ENCODE data around the gene CRLF2.
"Not testable (repeated sequence)": the region's sequence is repeated elsewhere in the genome, so short reads cannot be mapped to it uniquely, and the experiment has no call there.

- TF ChIP-seq, protein P1, sequence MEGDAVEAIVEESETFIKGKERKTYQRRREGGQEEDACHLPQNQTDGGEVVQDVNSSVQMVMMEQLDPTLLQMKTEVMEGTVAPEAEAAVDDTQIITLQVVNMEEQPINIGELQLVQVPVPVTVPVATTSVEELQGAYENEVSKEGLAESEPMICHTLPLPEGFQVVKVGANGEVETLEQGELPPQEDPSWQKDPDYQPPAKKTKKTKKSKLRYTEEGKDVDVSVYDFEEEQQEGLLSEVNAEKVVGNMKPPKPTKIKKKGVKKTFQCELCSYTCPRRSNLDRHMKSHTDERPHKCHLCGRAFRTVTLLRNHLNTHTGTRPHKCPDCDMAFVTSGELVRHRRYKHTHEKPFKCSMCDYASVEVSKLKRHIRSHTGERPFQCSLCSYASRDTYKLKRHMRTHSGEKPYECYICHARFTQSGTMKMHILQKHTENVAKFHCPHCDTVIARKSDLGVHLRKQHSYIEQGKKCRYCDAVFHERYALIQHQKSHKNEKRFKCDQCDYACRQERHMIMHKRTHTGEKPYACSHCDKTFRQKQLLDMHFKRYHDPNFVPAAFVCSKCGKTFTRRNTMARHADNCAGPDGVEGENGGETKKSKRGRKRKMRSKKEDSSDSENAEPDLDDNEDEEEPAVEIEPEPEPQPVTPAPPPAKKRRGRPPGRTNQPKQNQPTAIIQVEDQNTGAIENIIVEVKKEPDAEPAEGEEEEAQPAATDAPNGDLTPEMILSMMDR (IDR thresholded peaks at IDR 0.05) = not testable (repeated sequence)
- TF ChIP-seq POLR2A (IDR thresholded peaks at IDR 0.05) = not testable (repeated sequence)
These were observed 49.3 kb upstream of the CRLF2 start for GRCh38 chrX:1261771-1262170.

Measured in esophagus squamous epithelium (tissue), 4 donors.